TTC549 (cell line): ENCODE results near the gene TDRD9.

ENCODE experiments used
- FAIRE-seq: peaks from 2 replicates; lab custom pipeline; 2012; peaks lifted over from hg19 to GRCh38; lab: Jason Lieb, UNC

Gene TDRD9

DNA sequence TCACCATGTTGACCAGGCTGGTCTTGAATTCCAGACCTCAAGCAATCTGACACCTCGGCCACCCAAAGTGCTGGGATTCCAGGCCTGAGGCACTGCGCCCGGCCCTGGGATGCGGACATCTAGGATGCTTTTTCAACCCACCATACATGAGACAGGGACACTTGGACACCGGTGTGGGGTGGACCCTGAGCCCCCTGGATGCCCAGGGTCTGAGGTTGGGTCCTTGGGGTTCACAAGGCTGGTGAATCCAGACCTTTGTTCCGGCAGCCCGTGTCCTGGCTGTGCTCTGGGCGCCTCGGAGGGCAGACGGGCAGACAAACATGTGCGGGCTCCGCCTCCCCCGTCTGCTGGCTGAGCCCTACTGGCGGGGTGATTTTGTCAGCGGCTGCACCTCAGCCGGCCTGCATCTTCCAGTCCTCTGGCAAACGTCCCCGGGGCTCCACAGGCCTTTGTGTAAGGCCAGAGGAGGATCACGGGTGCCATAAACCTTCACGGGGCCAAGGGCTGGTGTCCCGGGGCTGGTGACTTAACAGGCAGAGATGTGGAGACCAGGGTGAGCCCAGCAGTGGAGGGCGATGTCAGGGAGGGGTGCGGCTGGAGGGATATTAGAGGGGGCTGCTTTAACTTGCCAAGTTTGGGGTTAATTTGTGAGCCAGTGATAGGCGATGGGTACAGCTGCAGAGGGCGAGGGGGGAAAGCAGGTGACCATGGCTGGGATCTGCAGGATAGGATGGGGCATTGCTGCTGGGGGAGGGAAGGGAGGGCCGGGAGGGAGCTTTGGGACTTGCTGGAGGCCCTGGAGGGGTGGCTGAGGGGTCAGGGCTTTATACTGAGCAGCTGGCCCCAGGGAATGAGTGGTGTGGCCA is 163.0 kb downstream of the TDRD9 start:
- no peak for FAIRE-seq

GRCh38 chr14:104091927-104092771 is 163.9 kb downstream of the TDRD9 start:
- FAIRE-seq, result no peak

- FAIRE-seq, result no peak
Measured at GRCh38 chr14:104092931-104093365, 164.7 kb downstream of the TDRD9 start.

DNA sequence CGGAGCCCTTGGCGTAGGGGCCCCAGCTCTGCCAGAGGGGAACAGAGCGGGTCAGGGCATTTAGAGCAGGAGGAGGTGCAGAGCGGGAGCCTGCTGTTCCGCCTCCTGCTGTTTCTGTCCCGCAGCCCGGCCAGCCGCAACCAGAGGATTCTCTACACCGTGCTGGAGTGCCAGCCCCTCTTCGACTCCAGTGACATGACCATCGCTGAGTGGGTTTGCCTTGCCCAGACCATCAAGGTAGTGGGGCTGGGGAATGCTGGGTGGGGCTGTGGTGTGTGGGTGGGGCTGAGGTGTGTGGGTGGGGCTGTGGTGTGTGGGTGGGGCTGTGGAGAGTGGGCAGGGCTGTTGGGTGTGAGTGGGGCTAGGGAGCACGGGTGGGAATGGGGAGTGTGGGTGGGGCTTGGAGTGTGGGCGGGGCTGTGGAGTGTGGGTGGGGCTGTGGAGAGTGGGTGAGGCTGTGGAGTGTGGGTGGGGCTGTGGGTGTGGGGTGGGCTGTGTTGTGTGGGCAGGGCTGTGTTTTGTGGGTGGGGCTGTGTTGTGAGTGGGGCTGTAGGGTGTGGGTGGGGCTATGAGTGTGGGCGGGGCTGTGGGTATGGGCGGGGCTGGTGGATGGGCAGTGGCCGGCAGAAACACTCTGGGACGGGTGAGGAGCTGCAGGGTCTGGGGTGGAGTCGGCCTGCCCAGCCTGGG is 165.3 kb downstream of the TDRD9 start:
- no peak for FAIRE-seq

GRCh38 chr14:104094056-104094708 is 165.9 kb downstream of the TDRD9 start:
- FAIRE-seq, result no peak

DNA sequence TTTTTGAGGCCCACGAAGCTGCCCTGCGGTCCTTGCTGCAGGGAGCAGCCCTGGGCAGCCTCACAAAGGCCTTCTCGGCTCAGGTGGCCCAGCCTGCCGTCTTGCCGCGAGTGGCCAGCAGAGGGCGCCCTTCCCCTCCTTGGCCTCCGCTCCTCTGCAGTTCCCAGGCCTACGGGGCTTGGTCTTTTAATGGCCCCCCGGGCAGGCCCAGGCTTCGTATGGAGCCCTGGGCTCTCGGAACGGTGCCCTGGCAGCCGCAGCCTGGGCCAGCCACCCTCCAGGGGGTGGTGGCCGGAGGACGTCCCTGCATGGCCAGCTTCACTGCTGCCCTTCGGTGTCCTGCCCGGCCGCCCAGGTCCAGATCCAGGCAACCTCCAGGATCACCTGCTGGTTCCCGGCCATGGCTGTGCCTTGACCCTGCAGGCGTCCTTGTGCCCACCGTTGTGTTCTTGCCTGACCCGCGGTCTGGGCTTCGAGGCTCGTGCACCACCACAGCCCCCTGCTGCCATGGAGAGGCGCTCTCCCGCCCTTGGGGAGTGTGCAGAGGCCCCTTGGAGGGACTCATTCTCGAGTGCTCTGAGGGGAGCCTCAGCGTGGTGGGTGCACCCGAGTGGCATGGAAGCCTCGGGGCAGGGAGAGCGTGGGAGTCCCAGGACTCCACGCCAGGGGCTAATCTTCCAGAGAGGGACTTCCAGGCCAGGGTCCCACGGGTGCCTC is 166.6 kb downstream of the TDRD9 start:
- no peak for FAIRE-seq

- no peak for FAIRE-seq
Measured at GRCh38 chr14:104095426-104096310, 167.4 kb downstream of the TDRD9 start.

GRCh38 chr14:104096318-104096717 is 168.1 kb downstream of the TDRD9 start:
- no peak for FAIRE-seq

- FAIRE-seq, result no peak
Measured at GRCh38 chr14:104096751-104097700, 168.8 kb downstream of the TDRD9 start.

GRCh38 chr14:104098272-104099095 is 170.2 kb downstream of the TDRD9 start:
- FAIRE-seq, result no peak

DNA sequence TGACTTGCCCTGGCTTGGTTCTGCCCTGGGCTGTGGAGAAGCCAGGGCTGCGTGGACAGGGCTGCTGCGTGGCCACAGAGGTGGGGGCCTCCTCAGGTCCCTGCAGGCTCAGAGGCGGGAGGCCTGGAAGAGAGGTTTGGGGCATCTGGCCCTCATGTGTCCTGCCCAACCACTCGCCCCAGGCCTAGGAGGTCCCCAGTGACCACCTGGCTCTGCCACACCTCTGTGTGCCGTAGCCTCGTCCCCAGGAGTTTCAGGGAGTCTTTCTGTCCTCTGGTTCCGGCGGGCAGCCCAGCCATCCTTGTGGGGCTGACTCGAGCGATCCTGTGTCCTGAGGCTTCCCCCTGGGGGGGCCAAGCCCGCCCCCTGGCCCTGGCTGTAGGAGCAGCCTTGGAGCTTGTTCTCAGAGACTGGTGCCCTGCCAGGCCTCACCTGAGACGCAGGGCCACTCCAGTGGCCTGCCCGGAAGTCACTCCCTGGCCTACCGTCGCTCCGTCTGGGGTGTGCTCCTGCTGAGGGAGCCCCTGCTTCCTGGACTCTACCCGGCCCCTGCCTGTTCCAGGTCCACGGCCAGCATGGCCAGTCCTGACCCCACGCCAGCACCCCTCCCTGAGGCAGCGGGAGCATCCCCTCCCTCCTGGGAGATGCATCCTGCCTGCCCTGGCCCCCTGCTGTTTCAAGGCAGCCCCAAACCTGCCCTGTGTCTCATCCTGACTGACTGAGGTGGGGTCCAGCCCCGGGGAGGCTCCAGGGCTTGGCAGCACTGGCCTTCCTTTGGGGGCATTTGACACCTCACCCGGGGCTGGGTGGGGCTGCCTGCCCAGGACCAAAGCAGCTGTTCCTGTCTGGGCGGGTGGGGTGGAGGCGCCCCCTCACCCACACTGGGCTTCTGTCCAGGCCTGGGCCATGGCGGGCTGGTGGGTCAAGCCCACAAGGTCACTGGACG is 171.1 kb downstream of the TDRD9 start:
- no peak for FAIRE-seq

DNA sequence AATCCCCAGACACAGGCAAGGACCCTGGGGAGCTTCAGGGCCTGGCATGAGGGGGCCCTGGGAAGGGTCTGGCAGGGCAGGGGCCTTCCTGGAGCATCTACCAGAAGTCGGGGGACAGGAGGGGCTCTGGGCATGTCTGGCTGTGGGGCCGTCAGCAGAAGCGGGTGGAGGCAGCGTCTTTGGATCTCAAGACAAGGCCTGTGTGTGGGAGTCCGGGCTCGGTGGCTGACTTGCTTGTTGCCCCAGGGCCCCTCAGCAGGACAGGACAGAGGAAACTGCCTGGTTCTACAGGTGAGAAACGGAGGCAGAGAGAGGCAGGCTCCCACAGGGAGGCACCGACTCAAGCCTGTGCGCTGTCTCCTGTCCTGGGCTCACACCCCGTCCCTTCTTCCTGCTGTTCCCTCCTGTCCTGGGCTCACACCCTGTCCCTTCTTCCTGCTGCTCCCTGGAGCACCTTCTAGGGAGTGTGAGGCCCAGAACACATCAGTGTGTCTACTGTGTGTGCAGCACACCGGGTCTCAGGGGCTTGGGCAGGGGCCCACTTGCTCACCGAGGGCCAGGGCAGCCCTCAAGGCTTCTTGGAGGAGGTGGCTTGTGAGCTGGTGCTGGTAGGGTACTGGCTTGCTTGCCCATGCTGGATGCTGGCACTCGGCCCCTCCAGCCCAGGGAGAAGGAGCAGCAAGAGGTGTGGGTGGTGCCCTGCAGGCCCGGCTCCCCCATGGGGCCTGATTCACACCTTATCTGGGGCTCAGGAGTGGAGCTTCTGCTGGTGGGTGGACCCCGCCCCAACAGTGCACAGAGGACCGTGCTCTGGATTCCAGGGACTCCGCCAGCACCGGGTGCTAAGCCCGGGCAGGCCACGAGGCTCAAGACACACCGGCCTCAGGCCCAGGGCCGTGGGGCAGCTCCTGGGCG is 172.2 kb downstream of the TDRD9 start:
- FAIRE-seq, result no peak

DNA sequence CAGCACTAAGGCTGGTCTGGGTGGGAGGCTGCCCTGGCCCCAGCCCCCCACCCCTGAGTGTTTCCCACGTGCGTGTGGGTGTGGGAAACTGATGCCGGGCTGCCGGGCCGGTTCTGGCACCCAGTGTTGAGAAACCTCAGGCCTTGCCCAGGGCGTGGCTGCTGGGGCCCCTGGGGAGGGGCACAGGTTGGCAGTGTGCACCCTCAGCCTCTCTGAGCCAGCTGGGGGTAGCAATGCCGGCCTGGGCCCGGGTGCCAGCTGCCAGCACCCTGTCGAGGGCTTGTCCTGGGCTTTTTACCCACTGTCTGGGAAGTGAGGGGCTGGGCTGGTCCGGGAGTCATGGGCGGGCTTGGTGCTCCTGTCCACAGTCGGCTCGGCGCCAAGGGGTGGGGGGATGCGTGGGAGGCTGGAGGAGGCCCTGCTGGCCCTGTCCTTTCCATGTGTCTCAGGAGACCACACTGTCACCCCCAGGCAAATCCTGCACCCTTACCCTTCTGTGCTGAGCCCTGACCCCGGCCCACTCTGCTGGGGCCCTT is 172.9 kb downstream of the TDRD9 start:
- no peak for FAIRE-seq

GRCh38 chr14:104101651-104102281 is 173.5 kb downstream of the TDRD9 start:
- no peak for FAIRE-seq
